B cell (primary cell): ENCODE measurements around the gene DGKB. TPM values are rescaled to one million over a fixed set of nuclear protein-coding genes. Genes with fewer than 3 reads are reported as not detected.

Source experiments
- ATAC-seq: fragments of 200-7000 bp; cut with Tn5 transposase; one replicate; pipeline ENCODE4 v1.10.0; 2021; ENCODE audit warnings: low read depth, mild to moderate bottlenecking, moderate number of reproducible peaks, moderate library complexity
- CTCF ChIA-PET: fragments of 350-600 bp; sonication (Branson Sonifier 250); formaldehyde crosslinking; loops from one replicate; lab custom pipeline; 2021; ENCODE audit warnings: antibody characterized with exemption, inconsistent platforms; lab: Charles Lee
- POLR2A ChIA-PET: fragments of 350-600 bp; sonication (Branson Sonifier 250); formaldehyde crosslinking; loops from one replicate; lab custom pipeline; 2021; ENCODE audit warnings: antibody characterized with exemption; lab: Charles Lee
- DNase-seq: peaks from one replicate; pipeline ENCODE4 v3.0.0; 2013
- H2AFZ ChIP-seq: 2 replicates; pipeline ENCODE4 v1.6.1; 2012; ENCODE audit warnings: mild to moderate bottlenecking, low read depth, low read length; ENCODE audit not compliant: insufficient read depth, poor library complexity, severe bottlenecking
- H3K27ac ChIP-seq, 2 donors: 1 replicate in 1 of 2; 2 replicates in 1 of 2; pipeline ENCODE4 v1.5.1; 2012 to 2013; ENCODE audit warnings: low read length in 2 of 2, mild to moderate bottlenecking in 2 of 2, moderate library complexity in 1 of 2
- H3K27me3 ChIP-seq, 4 experiments: fragments of 200-600 bp in 1 of 4; sonication (generic) in 1 of 4; replicated peaks in 1 of 4; 1 replicate in 2 of 4; 2 replicates in 2 of 4; pipeline versions ENCODE4 v1.6.1 to v1.7.0; 2013 to 2016; ENCODE audit warnings: low read length in 3 of 4, mild to moderate bottlenecking in 2 of 4, mixed read lengths in 1 of 4, moderate library complexity in 1 of 4; ENCODE audit not compliant: insufficient read depth in 4 of 4, control insufficient read depth in 3 of 4; ENCODE audit errors: control extremely low read depth in 1 of 4
- H3K36me3 ChIP-seq, 2 experiments: replicated peaks in 1 of 2; 1 replicate in 1 of 2; 2 replicates in 1 of 2; pipeline versions ENCODE4 v1.6.1 to v1.7.1; 2013; ENCODE audit warnings: low read length in 1 of 2; ENCODE audit not compliant: insufficient read depth in 2 of 2, control insufficient read depth in 1 of 2; ENCODE audit errors: control extremely low read depth in 1 of 2, extremely low read depth in 1 of 2
- H3K4me1 ChIP-seq, 2 donors: fragments of 200-600 bp in 1 of 2; sonication (generic) in 1 of 2; 1 replicate in 1 of 2; 2 replicates in 1 of 2; pipeline versions ENCODE4 v1.5.1 to v1.6.1; 2013 to 2017; ENCODE audit warnings: low read length in 2 of 2; ENCODE audit not compliant: control insufficient read depth in 2 of 2, insufficient read depth in 2 of 2
- H3K4me2 ChIP-seq: replicated peaks from 2 replicates; pipeline ENCODE3; 2012; ENCODE audit warnings: mild to moderate bottlenecking, low read depth, low read length; ENCODE audit not compliant: poor library complexity, severe bottlenecking
- H3K4me3 ChIP-seq, 5 experiments: fragments of 200-600 bp in 1 of 5; sonication (generic) in 1 of 5; 1 replicate in 3 of 5; 2 replicates in 2 of 5; pipeline versions ENCODE4 v1.5.1 to v1.7.0; 2011 to 2016; ENCODE audit warnings: low read length in 4 of 5, mild to moderate bottlenecking in 4 of 5, low read depth in 2 of 5, control low read depth in 1 of 5, moderate library complexity in 1 of 5; ENCODE audit not compliant: insufficient read depth in 1 of 5; ENCODE audit errors: control extremely low read depth in 1 of 5, extremely low read depth in 1 of 5
- H3K79me2 ChIP-seq: fragments of 200-600 bp; sonication (generic); one replicate; pipeline ENCODE4 v1.6.0; 2016; ENCODE audit warnings: low read length; ENCODE audit not compliant: control insufficient read depth, insufficient read depth
- H3K9ac ChIP-seq: fragments of 200-600 bp; sonication (generic); 2 replicates; pipeline ENCODE4 v1.6.1; 2017; ENCODE audit warnings: mild to moderate bottlenecking, low read length, moderate library complexity
- H3K9me3 ChIP-seq, 3 donors: one replicate each; pipeline versions ENCODE4 v1.6.1 to v1.7.1; 2013; ENCODE audit warnings: low read length in 2 of 3; ENCODE audit not compliant: control insufficient read depth in 2 of 3, insufficient read depth in 1 of 3; ENCODE audit errors: control extremely low read depth in 1 of 3
- H4K20me1 ChIP-seq: 2 replicates; pipeline ENCODE4 v1.6.0; 2012; ENCODE audit warnings: mild to moderate bottlenecking, low read length; ENCODE audit not compliant: insufficient read depth, control insufficient read depth, poor library complexity, severe bottlenecking
- H3K27ac Mint-ChIP-seq: one replicate; pipeline ENCODE4 v1.8.0; 2021; ENCODE audit warnings: mixed read lengths
- H3K27me3 Mint-ChIP-seq: one replicate; pipeline ENCODE4 v1.8.0; 2021; ENCODE audit warnings: mixed read lengths
- H3K4me1 Mint-ChIP-seq: one replicate; pipeline ENCODE4 v1.8.0; 2021; ENCODE audit warnings: mixed read lengths
- H3K4me3 Mint-ChIP-seq: one replicate; pipeline ENCODE4 v1.8.0; 2021; ENCODE audit warnings: mixed read lengths
- H3K9me3 Mint-ChIP-seq: one replicate; pipeline ENCODE4 v1.8.0; 2022; ENCODE audit warnings: mixed read lengths; ENCODE audit not compliant: insufficient read depth
- CTCF ChIP-seq: fragments of 200-600 bp; IDR thresholded peaks from one replicate; pipeline ENCODE4 v1.8.0; 2022; ENCODE audit warnings: antibody characterized with exemption, mild to moderate bottlenecking
- EZH2 ChIP-seq: IDR thresholded peaks from 2 replicates; pipeline ENCODE4 v1.6.1; 2012; ENCODE audit warnings: borderline replicate concordance, low read depth, mild to moderate bottlenecking, moderate library complexity, low read length; ENCODE audit not compliant: insufficient read depth, poor library complexity, severe bottlenecking
- WGBS: methylation state at CpG from one replicate; pipeline ENCODE4 v1.1.5; 2013; ENCODE audit warnings: missing lambda C conversion rate; ENCODE audit not compliant: insufficient coverage; 5-methylcytosine and 5-hydroxymethylcytosine counted together
- intact Hi-C: fragments of 100-400 bp; cut with micrococcal nuclease; formaldehyde crosslinking; loops from one replicate; pipeline ENCODE4 v1.10.0; 2022
- polyA plus RNA-seq: library from polyadenylated mRNA; depleted of rRNA; stranded (reverse); fragments of >200 nt; gene quantifications from 2 replicates; pipeline ENCODE4 v1.2.3, GENCODE V29; 2012
- total RNA-seq, 2 donors: library from RNA; stranded (reverse); fragments of 120-200 nt in 1 of 2; gene quantifications; 1 replicate in 1 of 2; 2 replicates in 1 of 2; pipeline versions ENCODE4 v1.2.3 to v1.2.4, GENCODE V29; 2013 to 2022

DGKB gene
- total and polyA plus RNA-seq, 2 donors (not counting 1 experiment from before 2014, with no cell fraction given), result not detected

- H3K9me3 ChIP-seq, result no peaks in the 10 kb centered on the region
- no peak for TF ChIP-seq EZH2
- no peak for TF ChIP-seq CTCF
- no peak overlapping the region for H3K4me3 ChIP-seq
- no peaks in the 10 kb centered on the region for H3K4me1 ChIP-seq
- no peaks in the 10 kb centered on the region for H4K20me1 ChIP-seq
- DNase-seq (no peak), ATAC-seq (no peak)
- H3K79me2 ChIP-seq, result no peaks in the 10 kb centered on the region
- Mint-ChIP-seq H3K27ac (no peak overlapping the region), H3K27me3 (no peaks in the 10 kb centered on the region), H3K4me1 (no peaks in the 10 kb centered on the region), H3K4me3 (no peak overlapping the region), H3K9me3 (no peaks in the 10 kb centered on the region)
- CTCF ChIA-PET, result no interaction called here
- no peaks in the 10 kb centered on the region for H3K27me3 ChIP-seq
- H3K4me2 ChIP-seq, result no peak overlapping the region
- POLR2A ChIA-PET, result no interaction called here
- H2AFZ ChIP-seq, result no peak overlapping the region
- H3K27ac ChIP-seq, result no peak overlapping the region
- intact Hi-C loops, result no loop called here
- H3K36me3 ChIP-seq, result no peaks in the 10 kb centered on the region
- no peak overlapping the region for H3K9ac ChIP-seq
These were observed 229.3 kb downstream of the DGKB start for GRCh38 chr7:14673202-14673601.

- H4K20me1 ChIP-seq, result no peaks in the 10 kb centered on the region
- no peaks in the 10 kb centered on the region for H3K9me3 ChIP-seq
- H2AFZ ChIP-seq, result no peak overlapping the region
- intact Hi-C loops, result no loop called here
- CTCF ChIA-PET, result interaction anchor here (1.0 kb wide), 1 partner anchor 25 kb away, joined by 3 read pairs; no protein-coding TSS in a partner anchor
- H3K36me3 ChIP-seq, result no peaks in the 10 kb centered on the region
- Mint-ChIP-seq H3K9me3 (no peaks in the 10 kb centered on the region), H3K27me3 (no peaks in the 10 kb centered on the region), H3K4me3 (no peak overlapping the region), H3K27ac (no peak overlapping the region), H3K4me1 (no peaks in the 10 kb centered on the region)
- H3K4me1 ChIP-seq, result no peaks in the 10 kb centered on the region
- H3K79me2 ChIP-seq, result no peaks in the 10 kb centered on the region
- no peak for ATAC-seq
- no peak overlapping the region for H3K4me2 ChIP-seq
- H3K4me3 ChIP-seq, result no peak overlapping the region
- no peak for DNase-seq
- no peak overlapping the region for H3K27ac ChIP-seq
- no peak for TF ChIP-seq EZH2
- no peak for TF ChIP-seq CTCF
- POLR2A ChIA-PET, result no interaction called here
- H3K9ac ChIP-seq, result no peak overlapping the region
- no peaks in the 10 kb centered on the region for H3K27me3 ChIP-seq
- no CpG with 5 or more reads among the region's 2 CpGs for WGBS
These were observed 235.6 kb downstream of the DGKB start for GRCh38 chr7:14666913-14667312.
